ENCODE measurements around the gene FOXL3.

FOXL3 gene

GRCh38 chr7:307970-308369 is 18.0 kb downstream of the FOXL3 start:
- TF ChIP-seq GATA2 (IDR thresholded peaks at IDR 0.05; ENCODE audit: low read depth, low read length) (no peak), GATA3 (IDR thresholded peaks at IDR 0.05; ENCODE audit: low read depth, low read length) (no peak)

GRCh38 chr7:309586-310228 is 19.7 kb downstream of the FOXL3 start:
- TF ChIP-seq GATA3 (IDR thresholded peaks at IDR 0.05; ENCODE audit: low read depth, low read length): no peak
- no peak for TF ChIP-seq GATA2 (IDR thresholded peaks at IDR 0.05; ENCODE audit: low read depth, low read length)

- no peak for TF ChIP-seq GATA2 (IDR thresholded peaks at IDR 0.05; ENCODE audit: low read depth, low read length)
- no peak for TF ChIP-seq GATA3 (IDR thresholded peaks at IDR 0.05; ENCODE audit: low read depth, low read length)
These were observed 21.2 kb downstream of the FOXL3 start for GRCh38 chr7:311131-311680.

- TF ChIP-seq GATA3 (IDR thresholded peaks at IDR 0.05; ENCODE audit: low read depth, low read length) (no peak), GATA2 (IDR thresholded peaks at IDR 0.05; ENCODE audit: low read depth, low read length) (no peak)
These were observed 21.8 kb downstream of the FOXL3 start for GRCh38 chr7:311796-312195.

GRCh38 chr7:312424-312823 is 22.5 kb downstream of the FOXL3 start:
- TF ChIP-seq GATA2 (IDR thresholded peaks at IDR 0.05; ENCODE audit: low read depth, low read length) (no peak), GATA3 (IDR thresholded peaks at IDR 0.05; ENCODE audit: low read depth, low read length) (no peak)

- TF ChIP-seq GATA3 (IDR thresholded peaks at IDR 0.05; ENCODE audit: low read depth, low read length): no peak
- TF ChIP-seq GATA2 (IDR thresholded peaks at IDR 0.05; ENCODE audit: low read depth, low read length): no peak
These were observed 24.9 kb downstream of the FOXL3 start for GRCh38 chr7:314853-315252.

GRCh38 chr7:315516-316265 is 25.7 kb downstream of the FOXL3 start:
- TF ChIP-seq GATA2 (IDR thresholded peaks at IDR 0.05; ENCODE audit: low read depth, low read length): no peak
- no peak for TF ChIP-seq GATA3 (IDR thresholded peaks at IDR 0.05; ENCODE audit: low read depth, low read length)

GRCh38 chr7:317643-318405 is 27.9 kb downstream of the FOXL3 start:
- TF ChIP-seq GATA3 (IDR thresholded peaks at IDR 0.05; ENCODE audit: low read depth, low read length) (no peak), GATA2 (IDR thresholded peaks at IDR 0.05; ENCODE audit: low read depth, low read length) (no peak)

- TF ChIP-seq GATA2 (IDR thresholded peaks at IDR 0.05; ENCODE audit: low read depth, low read length) (no peak), GATA3 (IDR thresholded peaks at IDR 0.05; ENCODE audit: low read depth, low read length) (no peak)
These were observed 28.5 kb downstream of the FOXL3 start for GRCh38 chr7:318476-318875.

GRCh38 chr7:318878-319661 is 29.1 kb downstream of the FOXL3 start:
- TF ChIP-seq GATA3 (IDR thresholded peaks at IDR 0.05; ENCODE audit: low read depth, low read length) (no peak), GATA2 (IDR thresholded peaks at IDR 0.05; ENCODE audit: low read depth, low read length) (no peak)

- TF ChIP-seq GATA2 (IDR thresholded peaks at IDR 0.05; ENCODE audit: low read depth, low read length) (no peak), GATA3 (IDR thresholded peaks at IDR 0.05; ENCODE audit: low read depth, low read length) (no peak)
These were observed 30.3 kb downstream of the FOXL3 start for GRCh38 chr7:320297-320696.

- no peak for TF ChIP-seq GATA2 (IDR thresholded peaks at IDR 0.05; ENCODE audit: low read depth, low read length)
- no peak for TF ChIP-seq GATA3 (IDR thresholded peaks at IDR 0.05; ENCODE audit: low read depth, low read length)
These were observed 32.2 kb downstream of the FOXL3 start for GRCh38 chr7:322111-322671.

- no peak for TF ChIP-seq GATA2 (IDR thresholded peaks at IDR 0.05; ENCODE audit: low read depth, low read length)
- no peak for TF ChIP-seq GATA3 (IDR thresholded peaks at IDR 0.05; ENCODE audit: low read depth, low read length)
These were observed 32.7 kb downstream of the FOXL3 start for GRCh38 chr7:322708-323111.

Measured in SH-SY5Y (cell line).